Measurements from ENCODE around the gene IL16.

IL16 gene

GRCh38 chr15:81268881-81269601 lies 72.4 kb downstream of the IL16 start:
- Histone ChIP-seq H3K4me1 (ENCODE audit: control insufficient read depth, insufficient read depth, low read length) (peaks cover 5% of the 10 kb centered on the region), H3K27me3 (ENCODE audit: control insufficient read depth, insufficient read depth, low read length) (no peaks in the 10 kb centered on the region), H3K9me3 (ENCODE audit: control insufficient read depth, insufficient read depth, low read length) (no peaks in the 10 kb centered on the region), H3K9ac (ENCODE audit: low read depth, low read length) (no peak overlapping the region), H3K27ac (ENCODE audit: low read depth, low read length) (no peak overlapping the region), H3K4me3 (ENCODE audit: low read depth, low read length) (no peak overlapping the region), H3K36me3 (ENCODE audit: control insufficient read depth, insufficient read depth, low read length) (no peaks in the 10 kb centered on the region)

DNA sequence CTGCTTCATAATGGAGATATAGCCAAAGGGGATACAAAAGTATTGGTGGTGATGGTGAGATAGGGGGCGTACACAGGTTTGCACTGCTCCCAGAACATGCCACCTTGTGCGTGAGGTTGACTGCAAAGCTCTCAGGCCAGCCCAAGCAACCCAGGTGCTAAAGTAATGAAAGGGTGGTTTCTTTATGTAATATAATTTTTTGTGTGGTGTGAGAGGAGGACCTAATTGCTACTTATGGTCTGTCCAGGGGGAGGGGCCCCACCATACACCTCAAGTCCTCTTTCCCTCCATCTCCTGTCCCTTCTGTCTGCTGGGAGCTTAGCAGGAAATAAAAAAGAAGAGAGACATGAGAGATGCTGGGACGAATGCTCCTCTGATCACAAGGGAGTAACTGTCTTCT lies 73.5 kb downstream of the IL16 start:
- Histone ChIP-seq H3K27ac (ENCODE audit: low read depth, low read length) (no peak overlapping the region), H3K4me1 (ENCODE audit: control insufficient read depth, insufficient read depth, low read length) (peaks cover 11% of the 10 kb centered on the region), H3K9ac (ENCODE audit: low read depth, low read length) (no peak overlapping the region), H3K9me3 (ENCODE audit: control insufficient read depth, insufficient read depth, low read length) (no peaks in the 10 kb centered on the region), H3K27me3 (ENCODE audit: control insufficient read depth, insufficient read depth, low read length) (no peaks in the 10 kb centered on the region), H3K4me3 (ENCODE audit: low read depth, low read length) (no peak overlapping the region), H3K36me3 (ENCODE audit: control insufficient read depth, insufficient read depth, low read length) (no peaks in the 10 kb centered on the region)

- no peaks in the 10 kb centered on the region for H3K36me3 ChIP-seq (ENCODE audit: control insufficient read depth, insufficient read depth, low read length)
- peaks cover 13% of the 10 kb centered on the region for H3K4me1 ChIP-seq (ENCODE audit: control insufficient read depth, insufficient read depth, low read length)
- H3K4me3 ChIP-seq (ENCODE audit: low read depth, low read length): no peak overlapping the region
- no peak overlapping the region for H3K27ac ChIP-seq (ENCODE audit: low read depth, low read length)
- no peaks in the 10 kb centered on the region for H3K9me3 ChIP-seq (ENCODE audit: control insufficient read depth, insufficient read depth, low read length)
- no peak overlapping the region for H3K9ac ChIP-seq (ENCODE audit: low read depth, low read length)
- no peaks in the 10 kb centered on the region for H3K27me3 ChIP-seq (ENCODE audit: control insufficient read depth, insufficient read depth, low read length)
Observed at GRCh38 chr15:81270781-81271491, 74.3 kb downstream of the IL16 start.

- H3K4me3 ChIP-seq (ENCODE audit: low read depth, low read length): no peak overlapping the region
- H3K9ac ChIP-seq (ENCODE audit: low read depth, low read length): no peak overlapping the region
- H3K27ac ChIP-seq (ENCODE audit: low read depth, low read length): no peak overlapping the region
- H3K27me3 ChIP-seq (ENCODE audit: control insufficient read depth, insufficient read depth, low read length): no peaks in the 10 kb centered on the region
- H3K9me3 ChIP-seq (ENCODE audit: control insufficient read depth, insufficient read depth, low read length): peaks cover 2% of the 10 kb centered on the region; the same call in 1 of the 2 replicates
- no peaks in the 10 kb centered on the region for H3K36me3 ChIP-seq (ENCODE audit: control insufficient read depth, insufficient read depth, low read length)
- peaks cover 9% of the 10 kb centered on the region; the same call in 1 of the 2 replicates for H3K4me1 ChIP-seq (ENCODE audit: control insufficient read depth, insufficient read depth, low read length)
Observed at GRCh38 chr15:81271761-81272644, 75.3 kb downstream of the IL16 start.

DNA sequence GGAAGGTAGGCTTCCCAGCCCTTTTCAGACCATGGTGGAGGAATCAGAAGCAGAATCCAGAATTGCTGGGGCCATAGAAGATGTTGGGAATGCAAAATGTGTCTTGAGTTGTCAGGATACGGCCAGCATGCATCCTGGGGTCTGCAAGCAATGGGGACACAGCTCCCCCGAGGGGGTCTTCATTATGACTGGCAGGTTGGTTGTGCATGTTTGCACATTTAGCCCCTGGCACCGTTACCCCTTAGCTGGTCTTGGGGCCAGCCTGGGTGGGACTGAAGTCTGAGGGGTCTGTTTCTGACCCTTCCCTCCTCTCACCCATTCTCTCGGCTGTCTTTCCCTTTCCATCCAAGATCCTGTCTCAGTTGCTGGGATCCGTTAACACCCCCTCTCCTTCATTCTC lies 76.5 kb downstream of the IL16 start:
- no peak overlapping the region for H3K27ac ChIP-seq (ENCODE audit: low read depth, low read length)
- H3K9me3 ChIP-seq (ENCODE audit: control insufficient read depth, insufficient read depth, low read length): peaks cover 9% of the 10 kb centered on the region
- no peaks in the 10 kb centered on the region for H3K36me3 ChIP-seq (ENCODE audit: control insufficient read depth, insufficient read depth, low read length)
- H3K4me1 ChIP-seq (ENCODE audit: control insufficient read depth, insufficient read depth, low read length): peaks cover 9% of the 10 kb centered on the region; the same call in 1 of the 2 replicates
- no peak overlapping the region for H3K9ac ChIP-seq (ENCODE audit: low read depth, low read length)
- H3K27me3 ChIP-seq (ENCODE audit: control insufficient read depth, insufficient read depth, low read length): no peaks in the 10 kb centered on the region
- H3K4me3 ChIP-seq (ENCODE audit: low read depth, low read length): no peak overlapping the region

- H3K36me3 ChIP-seq (ENCODE audit: control insufficient read depth, insufficient read depth, low read length): no peaks in the 10 kb centered on the region
- H3K27ac ChIP-seq (ENCODE audit: low read depth, low read length): no peak overlapping the region
- H3K27me3 ChIP-seq (ENCODE audit: control insufficient read depth, insufficient read depth, low read length): no peaks in the 10 kb centered on the region
- H3K4me3 ChIP-seq (ENCODE audit: low read depth, low read length): no peak overlapping the region
- peaks cover 9% of the 10 kb centered on the region; the same call in 1 of the 2 replicates for H3K4me1 ChIP-seq (ENCODE audit: control insufficient read depth, insufficient read depth, low read length)
- peaks cover 9% of the 10 kb centered on the region for H3K9me3 ChIP-seq (ENCODE audit: control insufficient read depth, insufficient read depth, low read length)
- no peak overlapping the region for H3K9ac ChIP-seq (ENCODE audit: low read depth, low read length)
Observed at GRCh38 chr15:81273855-81274254, 77.2 kb downstream of the IL16 start.

- no peaks in the 10 kb centered on the region for H3K27me3 ChIP-seq (ENCODE audit: control insufficient read depth, insufficient read depth, low read length)
- H3K9me3 ChIP-seq (ENCODE audit: control insufficient read depth, insufficient read depth, low read length): peaks cover 9% of the 10 kb centered on the region
- no peak overlapping the region for H3K9ac ChIP-seq (ENCODE audit: low read depth, low read length)
- H3K36me3 ChIP-seq (ENCODE audit: control insufficient read depth, insufficient read depth, low read length): no peaks in the 10 kb centered on the region
- H3K27ac ChIP-seq (ENCODE audit: low read depth, low read length): no peak overlapping the region
- H3K4me1 ChIP-seq (ENCODE audit: control insufficient read depth, insufficient read depth, low read length): peaks cover 9% of the 10 kb centered on the region; the same call in 1 of the 2 replicates
- H3K4me3 ChIP-seq (ENCODE audit: low read depth, low read length): no peak overlapping the region
Observed at GRCh38 chr15:81274255-81274654, 77.6 kb downstream of the IL16 start.

DNA sequence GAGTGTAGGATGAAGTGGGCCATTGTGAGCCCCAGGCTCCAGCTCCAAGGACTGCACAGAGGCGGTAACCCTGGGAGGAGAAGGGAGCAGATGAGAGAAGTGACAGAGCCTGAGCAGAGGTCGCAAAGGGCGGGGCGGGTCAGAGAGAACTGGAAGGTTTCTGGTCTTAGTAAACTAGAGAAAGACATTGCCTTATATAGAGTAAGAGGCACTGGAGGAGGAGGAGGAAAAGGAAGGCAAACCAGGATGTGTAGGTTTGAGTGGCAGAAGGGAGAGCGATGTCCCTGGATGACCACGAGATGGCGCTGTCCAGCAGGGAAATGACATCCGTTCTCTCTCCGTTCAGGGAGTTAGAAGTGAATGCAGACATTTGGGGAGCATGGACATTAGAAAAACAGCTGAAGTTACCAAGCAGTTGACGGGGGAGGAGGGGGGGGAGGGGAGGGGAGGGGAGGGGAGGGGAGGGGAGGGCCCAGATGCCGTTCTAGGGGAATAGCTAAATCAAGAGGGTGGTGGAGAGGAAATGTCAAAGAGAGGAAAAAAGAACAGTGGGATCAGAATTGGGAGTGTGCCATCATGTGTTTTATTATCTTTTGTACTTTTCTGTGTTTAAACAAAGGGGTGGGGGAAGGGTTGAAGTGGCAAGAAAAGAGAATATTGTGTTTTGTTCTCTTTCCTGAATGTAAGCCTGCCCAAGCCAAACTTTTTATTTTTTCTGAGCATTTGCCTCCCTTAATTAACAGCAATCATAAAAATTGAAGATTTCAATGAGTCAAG lies 78.4 kb downstream of the IL16 start:
- no peak overlapping the region for H3K27ac ChIP-seq (ENCODE audit: low read depth, low read length)
- no peak overlapping the region for H3K4me3 ChIP-seq (ENCODE audit: low read depth, low read length)
- peaks cover 9% of the 10 kb centered on the region for H3K9me3 ChIP-seq (ENCODE audit: control insufficient read depth, insufficient read depth, low read length)
- no peaks in the 10 kb centered on the region for H3K27me3 ChIP-seq (ENCODE audit: control insufficient read depth, insufficient read depth, low read length)
- peaks cover 9% of the 10 kb centered on the region; the same call in 1 of the 2 replicates for H3K4me1 ChIP-seq (ENCODE audit: control insufficient read depth, insufficient read depth, low read length)
- no peak overlapping the region for H3K9ac ChIP-seq (ENCODE audit: low read depth, low read length)
- no peaks in the 10 kb centered on the region for H3K36me3 ChIP-seq (ENCODE audit: control insufficient read depth, insufficient read depth, low read length)

GRCh38 chr15:81275711-81276392 lies 79.2 kb downstream of the IL16 start:
- Histone ChIP-seq H3K4me3 (ENCODE audit: low read depth, low read length) (no peak overlapping the region), H3K27me3 (ENCODE audit: control insufficient read depth, insufficient read depth, low read length) (no peaks in the 10 kb centered on the region), H3K4me1 (ENCODE audit: control insufficient read depth, insufficient read depth, low read length) (peaks cover 9% of the 10 kb centered on the region; the same call in 1 of the 2 replicates), H3K9ac (ENCODE audit: low read depth, low read length) (no peak overlapping the region), H3K27ac (ENCODE audit: low read depth, low read length) (no peak overlapping the region), H3K9me3 (ENCODE audit: control insufficient read depth, insufficient read depth, low read length) (peaks cover 9% of the 10 kb centered on the region), H3K36me3 (ENCODE audit: control insufficient read depth, insufficient read depth, low read length) (no peaks in the 10 kb centered on the region)

DNA sequence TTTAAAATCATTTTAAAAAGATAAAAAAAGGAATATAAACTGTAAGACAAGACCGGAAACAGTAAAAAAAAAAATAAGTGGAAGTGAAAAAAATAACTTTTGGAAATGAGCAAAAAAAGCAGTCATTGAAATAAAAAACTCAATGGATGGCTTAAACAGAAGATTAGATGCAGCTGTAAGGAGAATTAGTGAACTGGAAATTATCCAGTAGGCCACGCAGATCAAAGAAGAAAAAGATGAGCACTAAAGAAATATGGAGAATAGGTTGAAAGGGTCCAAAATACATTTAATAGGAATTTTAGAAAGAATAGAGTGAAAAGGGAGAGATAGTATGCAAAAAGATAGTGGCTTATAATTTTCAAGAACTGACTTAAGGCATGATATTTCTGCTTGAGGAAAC lies 80.3 kb downstream of the IL16 start:
- Histone ChIP-seq H3K27ac (ENCODE audit: low read depth, low read length) (no peak overlapping the region), H3K4me1 (ENCODE audit: control insufficient read depth, insufficient read depth, low read length) (peaks cover 9% of the 10 kb centered on the region; the same call in 1 of the 2 replicates), H3K9me3 (ENCODE audit: control insufficient read depth, insufficient read depth, low read length) (peaks cover 9% of the 10 kb centered on the region), H3K36me3 (ENCODE audit: control insufficient read depth, insufficient read depth, low read length) (no peaks in the 10 kb centered on the region), H3K4me3 (ENCODE audit: low read depth, low read length) (no peak overlapping the region), H3K9ac (ENCODE audit: low read depth, low read length) (no peak overlapping the region), H3K27me3 (ENCODE audit: control insufficient read depth, insufficient read depth, low read length) (no peaks in the 10 kb centered on the region)
